ENCODE measurements around the gene TRAF2.
A peak's percentile ranks its signal among the peaks of the same experiment; 100 is the strongest.

Gene TRAF2

GRCh38 chr9:136949817-136950655 lies 63.7 kb downstream of the TRAF2 start:
- H3K9me3 ChIP-seq (ENCODE audit: control extremely low read depth in 1 of 5, control insufficient read depth in 4 of 5, insufficient read depth in 2 of 5, low read depth in 1 of 5, low read length in 4 of 5) = no peaks in the 10 kb centered on the region
- peak; percentile 94 to 96 (median 94) for DNase-seq
- ChIA-PET CTCF (interaction anchor here (1.1 to 1.8 kb wide), 2 partner anchors 53 to 84 kb away, joined by 3 to 4 read pairs; no protein-coding TSS in a partner anchor), POLR2A (no interaction called here)
- WGBS (ENCODE audit: insufficient coverage) = 1% methylated on average over 51 of the region's 63 CpGs
- H3K27ac ChIP-seq (ENCODE audit: insufficient read depth in 1 of 2, low read depth in 1 of 2, low read length in 2 of 2, poor library complexity in 1 of 2, severe bottlenecking in 2 of 2) = peak overlapping the region; percentile 46 to 84
- peaks cover 0 to 22% (median 17%) of the 10 kb centered on the region in 4 experiments for H3K4me1 ChIP-seq (ENCODE audit: control extremely low read depth in 1 of 4, control insufficient read depth in 4 of 4, insufficient read depth in 4 of 4, low read length in 3 of 4)
- no peaks in the 10 kb centered on the region for H3K36me3 ChIP-seq (ENCODE audit: control insufficient read depth in 4 of 4, insufficient read depth in 4 of 4, low read length in 3 of 4)
- peak overlapping the region; percentile 29 to 73 (median 68) for H3K4me3 ChIP-seq (ENCODE audit: control insufficient read depth in 1 of 7, extremely low read depth in 1 of 7, insufficient read depth in 4 of 7, low read depth in 2 of 7, low read length in 6 of 7)
- no peaks in the 10 kb centered on the region for H3K27me3 ChIP-seq (replicated peaks in 2 of 5; ENCODE audit: control insufficient read depth in 4 of 5, insufficient read depth in 5 of 5, low read length in 4 of 5)

DNA sequence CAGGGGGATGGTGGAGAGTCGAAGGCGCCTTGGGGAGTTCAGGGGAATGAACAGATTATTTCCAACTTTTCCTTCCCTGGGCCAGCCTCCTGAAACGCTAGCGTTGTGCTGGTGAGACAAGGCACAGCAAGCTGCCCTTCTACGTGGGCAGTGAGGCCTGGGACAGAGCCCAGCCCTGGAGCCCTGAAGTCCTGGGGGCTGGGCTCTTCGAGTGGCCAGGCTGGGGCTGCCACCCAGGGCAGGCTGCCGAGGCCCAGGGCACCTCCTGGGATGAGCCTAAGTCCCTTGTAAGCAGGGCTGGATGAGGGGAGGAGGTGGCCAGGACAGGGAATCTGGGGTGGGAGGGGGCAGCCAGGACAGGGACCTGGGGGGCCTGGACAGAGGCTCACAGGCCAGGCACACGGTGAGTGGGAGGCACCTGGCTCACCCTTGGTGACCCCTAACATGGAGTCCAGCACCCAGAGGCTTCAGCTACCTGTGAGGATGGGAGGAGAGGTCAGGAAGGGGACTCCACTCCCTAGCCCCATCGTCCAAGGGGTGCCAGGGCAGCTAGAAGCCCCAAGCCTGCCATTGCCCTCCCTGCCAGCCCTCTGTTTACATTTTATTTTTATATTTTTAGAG lies 64.5 kb downstream of the TRAF2 start:
- no peaks in the 10 kb centered on the region for H3K27me3 ChIP-seq (replicated peaks in 2 of 5; ENCODE audit: control insufficient read depth in 4 of 5, insufficient read depth in 5 of 5, low read length in 4 of 5)
- DNase-seq = no peak
- ChIA-PET CTCF (interaction anchor here (0.7 to 1.8 kb wide), 4 partner anchors 45 to 83 kb away, joined by 3 to 4 read pairs (median 3); partner anchors contain the start of gene CLIC3), POLR2A (no interaction called here)
- H3K9me3 ChIP-seq (ENCODE audit: control extremely low read depth in 1 of 5, control insufficient read depth in 4 of 5, insufficient read depth in 2 of 5, low read depth in 1 of 5, low read length in 4 of 5) = no peaks in the 10 kb centered on the region
- no peaks in the 10 kb centered on the region for H3K36me3 ChIP-seq (ENCODE audit: control insufficient read depth in 4 of 4, insufficient read depth in 4 of 4, low read length in 3 of 4)
- H3K4me1 ChIP-seq (ENCODE audit: control extremely low read depth in 1 of 4, control insufficient read depth in 4 of 4, insufficient read depth in 4 of 4, low read length in 3 of 4) = peaks cover 0 to 22% (median 14%) of the 10 kb centered on the region in 4 experiments
- peak overlapping the region; percentile 29 to 73 (median 68) for H3K4me3 ChIP-seq (ENCODE audit: control insufficient read depth in 1 of 7, extremely low read depth in 1 of 7, insufficient read depth in 4 of 7, low read depth in 2 of 7, low read length in 6 of 7)
- peak overlapping the region; percentile 46 to 84 for H3K27ac ChIP-seq (ENCODE audit: insufficient read depth in 1 of 2, low read depth in 1 of 2, low read length in 2 of 2, poor library complexity in 1 of 2, severe bottlenecking in 2 of 2)
- WGBS (ENCODE audit: insufficient coverage) = 51% methylated on average over 5 of the region's 9 CpGs

GRCh38 chr9:136951541-136952320 lies 65.4 kb downstream of the TRAF2 start, which contains the start of gene LCN12:
Gene LCN12, plus strand, starts transcription at chr9:136952273. Its CDS starts 55 bp downstream, at chr9:136952328.
- Histone ChIP-seq H3K4me1 (ENCODE audit: control extremely low read depth in 1 of 4, control insufficient read depth in 4 of 4, insufficient read depth in 4 of 4, low read length in 3 of 4) (peaks cover 0 to 22% (median 14%) of the 10 kb centered on the region in 4 experiments), H3K36me3 (ENCODE audit: control insufficient read depth in 4 of 4, insufficient read depth in 4 of 4, low read length in 3 of 4) (no peaks in the 10 kb centered on the region), H3K9me3 (ENCODE audit: control extremely low read depth in 1 of 5, control insufficient read depth in 4 of 5, insufficient read depth in 2 of 5, low read depth in 1 of 5, low read length in 4 of 5) (no peaks in the 10 kb centered on the region), H3K27ac (ENCODE audit: insufficient read depth in 1 of 2, low read depth in 1 of 2, low read length in 2 of 2, poor library complexity in 1 of 2, severe bottlenecking in 2 of 2) (no peak within 1 kb of the TSS), H3K4me3 (ENCODE audit: control insufficient read depth in 1 of 7, extremely low read depth in 1 of 7, insufficient read depth in 4 of 7, low read depth in 2 of 7, low read length in 6 of 7) (no peak within 1 kb of the TSS), H3K27me3 (replicated peaks in 2 of 5; ENCODE audit: control insufficient read depth in 4 of 5, insufficient read depth in 5 of 5, low read length in 4 of 5) (no peaks in the 10 kb centered on the region)
- CTCF ChIA-PET = interaction anchor here (0.7 to 1.8 kb wide), 5 partner anchors 44 to 83 kb away, joined by 3 to 4 read pairs (median 3); partner anchors contain the start of gene CLIC3
- no peak for DNase-seq
- WGBS (ENCODE audit: insufficient coverage) = 93% methylated on average over 13 of the region's 14 CpGs
- POLR2A ChIA-PET = no interaction called here

GRCh38 chr9:136952321-136952850 lies 66.1 kb downstream of the TRAF2 start:
- Histone ChIP-seq H3K36me3 (ENCODE audit: control insufficient read depth in 4 of 4, insufficient read depth in 4 of 4, low read length in 3 of 4) (no peaks in the 10 kb centered on the region), H3K9me3 (ENCODE audit: control extremely low read depth in 1 of 5, control insufficient read depth in 4 of 5, insufficient read depth in 2 of 5, low read depth in 1 of 5, low read length in 4 of 5) (no peaks in the 10 kb centered on the region), H3K4me1 (ENCODE audit: control extremely low read depth in 1 of 4, control insufficient read depth in 4 of 4, insufficient read depth in 4 of 4, low read length in 3 of 4) (peaks cover 0 to 22% (median 14%) of the 10 kb centered on the region in 4 experiments), H3K27ac (ENCODE audit: insufficient read depth in 1 of 2, low read depth in 1 of 2, low read length in 2 of 2, poor library complexity in 1 of 2, severe bottlenecking in 2 of 2) (no peak overlapping the region), H3K27me3 (replicated peaks in 2 of 5; ENCODE audit: control insufficient read depth in 4 of 5, insufficient read depth in 5 of 5, low read length in 4 of 5) (no peaks in the 10 kb centered on the region), H3K4me3 (ENCODE audit: control insufficient read depth in 1 of 7, extremely low read depth in 1 of 7, insufficient read depth in 4 of 7, low read depth in 2 of 7, low read length in 6 of 7) (no peak overlapping the region)
- DNase-seq = no peak
- POLR2A ChIA-PET = interaction anchor here (0.6 kb wide), 1 partner anchor 177 kb away, joined by 3 read pairs; no protein-coding TSS in a partner anchor
- CTCF ChIA-PET = interaction anchor here (1.0 to 1.8 kb wide), 3 partner anchors 44 to 82 kb away, joined by 3 read pairs; partner anchors contain the start of gene CLIC3
- WGBS (ENCODE audit: insufficient coverage) = 96% methylated on average over 4 of the region's 15 CpGs

- 96% methylated on average over 42 of the region's 44 CpGs for WGBS (ENCODE audit: insufficient coverage)
- CTCF ChIA-PET = interaction anchor here (1.0 kb wide), 2 partner anchors 43 to 76 kb away, joined by 3 read pairs; partner anchors contain the start of gene CLIC3
- POLR2A ChIA-PET = interaction anchor here (0.6 kb wide), 1 partner anchor 177 kb away, joined by 3 read pairs; no protein-coding TSS in a partner anchor
Observed at GRCh38 chr9:136952876-136953770, 66.8 kb downstream of the TRAF2 start.

GRCh38 chr9:136953771-136954269 lies 67.5 kb downstream of the TRAF2 start:
- DNase-seq = no peak
- Histone ChIP-seq H3K36me3 (ENCODE audit: control insufficient read depth in 4 of 4, insufficient read depth in 4 of 4, low read length in 3 of 4) (no peaks in the 10 kb centered on the region), H3K27ac (ENCODE audit: insufficient read depth in 1 of 2, low read depth in 1 of 2, low read length in 2 of 2, poor library complexity in 1 of 2, severe bottlenecking in 2 of 2) (no peak overlapping the region), H3K4me1 (ENCODE audit: control extremely low read depth in 1 of 4, control insufficient read depth in 4 of 4, insufficient read depth in 4 of 4, low read length in 3 of 4) (peaks cover 0 to 16% (median 12%) of the 10 kb centered on the region in 4 experiments), H3K27me3 (replicated peaks in 2 of 5; ENCODE audit: control insufficient read depth in 4 of 5, insufficient read depth in 5 of 5, low read length in 4 of 5) (no peaks in the 10 kb centered on the region), H3K4me3 (ENCODE audit: control insufficient read depth in 1 of 7, extremely low read depth in 1 of 7, insufficient read depth in 4 of 7, low read depth in 2 of 7, low read length in 6 of 7) (no peak overlapping the region), H3K9me3 (ENCODE audit: control extremely low read depth in 1 of 5, control insufficient read depth in 4 of 5, insufficient read depth in 2 of 5, low read depth in 1 of 5, low read length in 4 of 5) (no peaks in the 10 kb centered on the region)
- ChIA-PET POLR2A (no interaction called here), CTCF (no interaction called here)
- 90% methylated on average over 14 of the region's 19 CpGs for WGBS (ENCODE audit: insufficient coverage)

More at GRCh38 chr9:136952876-136953770, 66.8 kb downstream of the TRAF2 start:
- peaks cover 0 to 16% (median 13%) of the 10 kb centered on the region in 4 experiments for H3K4me1 ChIP-seq (ENCODE audit: control extremely low read depth in 1 of 4, control insufficient read depth in 4 of 4, insufficient read depth in 4 of 4, low read length in 3 of 4)
- H3K27me3 ChIP-seq (replicated peaks in 2 of 5; ENCODE audit: control insufficient read depth in 4 of 5, insufficient read depth in 5 of 5, low read length in 4 of 5) = no peaks in the 10 kb centered on the region
- no peak for DNase-seq
- no peaks in the 10 kb centered on the region for H3K9me3 ChIP-seq (ENCODE audit: control extremely low read depth in 1 of 5, control insufficient read depth in 4 of 5, insufficient read depth in 2 of 5, low read depth in 1 of 5, low read length in 4 of 5)
- H3K36me3 ChIP-seq (ENCODE audit: control insufficient read depth in 4 of 4, insufficient read depth in 4 of 4, low read length in 3 of 4) = no peaks in the 10 kb centered on the region
- no peak overlapping the region for H3K4me3 ChIP-seq (ENCODE audit: control insufficient read depth in 1 of 7, extremely low read depth in 1 of 7, insufficient read depth in 4 of 7, low read depth in 2 of 7, low read length in 6 of 7)
- no peak overlapping the region for H3K27ac ChIP-seq (ENCODE audit: insufficient read depth in 1 of 2, low read depth in 1 of 2, low read length in 2 of 2, poor library complexity in 1 of 2, severe bottlenecking in 2 of 2)
